ENCODE data around the gene DIRAS1. TPM values are rescaled to one million over a fixed set of nuclear protein-coding genes. Genes with fewer than 3 reads are reported as not detected.
"Not testable (repeated sequence)": the region's sequence is repeated elsewhere in the genome, so short reads cannot be mapped to it uniquely, and the experiment has no call there.

Gene DIRAS1
- total and polyA plus RNA-seq, 8 donors: 2.4 to 16.3 (median 3.4) TPM

GRCh38 chr19:2714531-2715269 is 6.5 kb downstream of the DIRAS1 start:
- ATAC-seq (no peak), FAIRE-seq (no peak), DNase-seq (peak in 2 of 6 donors; percentile 33 to 46)
- Histone ChIP-seq H3K4me3 (no peak overlapping the region), H3K36me3 (no peaks in the 10 kb centered on the region), H3K27me3 (no peaks in the 10 kb centered on the region), H3K9me3 (no peaks in the 10 kb centered on the region), H3K27ac (no peak overlapping the region), H3K4me1 (no peaks in the 10 kb centered on the region)
- 68 to 75% methylated on average over 15 to 16 of the region's 16 CpGs for WGBS, 2 donors
- no peak for TF ChIP-seq CTCF (IDR thresholded peaks at IDR 0.05)
- intact Hi-C loops (cut with DNase I): no loop called here

GRCh38 chr19:2714102-2714501 is 7.1 kb downstream of the DIRAS1 start:
- intact Hi-C loops (cut with DNase I); H3K27ac ChIP-seq; H3K4me1 ChIP-seq; ATAC-seq; H3K9me3 ChIP-seq; DNase-seq; H3K27me3 ChIP-seq; H3K36me3 ChIP-seq; FAIRE-seq; H3K4me3 ChIP-seq: not testable (repeated sequence)
- 64 to 75% methylated on average over 1 of the region's 1 CpG for WGBS, 2 donors

- ATAC-seq; DNase-seq; H3K4me3 ChIP-seq; intact Hi-C loops (cut with DNase I); H3K9me3 ChIP-seq; H3K27me3 ChIP-seq; H3K27ac ChIP-seq; FAIRE-seq; H3K36me3 ChIP-seq; H3K4me1 ChIP-seq: not testable (repeated sequence)
- WGBS, 2 donors: 88 to 96% methylated on average over 3 of the region's 3 CpGs
Measured at GRCh38 chr19:2713170-2713569, 8.0 kb downstream of the DIRAS1 start.

- no peak for FAIRE-seq
- no peak for TF ChIP-seq CTCF (IDR thresholded peaks at IDR 0.05)
- intact Hi-C loops (cut with DNase I): no loop called here
- 68 to 76% methylated on average over 5 of the region's 5 CpGs for WGBS, 2 donors
- Histone ChIP-seq H3K4me3 (no peak overlapping the region), H3K4me1 (no peaks in the 10 kb centered on the region), H3K27me3 (no peaks in the 10 kb centered on the region), H3K36me3 (no peaks in the 10 kb centered on the region), H3K9me3 (no peaks in the 10 kb centered on the region), H3K27ac (no peak overlapping the region)
- no peak for DNase-seq
- no peak for ATAC-seq
Measured at GRCh38 chr19:2711875-2712205, 9.3 kb downstream of the DIRAS1 start.

DNA sequence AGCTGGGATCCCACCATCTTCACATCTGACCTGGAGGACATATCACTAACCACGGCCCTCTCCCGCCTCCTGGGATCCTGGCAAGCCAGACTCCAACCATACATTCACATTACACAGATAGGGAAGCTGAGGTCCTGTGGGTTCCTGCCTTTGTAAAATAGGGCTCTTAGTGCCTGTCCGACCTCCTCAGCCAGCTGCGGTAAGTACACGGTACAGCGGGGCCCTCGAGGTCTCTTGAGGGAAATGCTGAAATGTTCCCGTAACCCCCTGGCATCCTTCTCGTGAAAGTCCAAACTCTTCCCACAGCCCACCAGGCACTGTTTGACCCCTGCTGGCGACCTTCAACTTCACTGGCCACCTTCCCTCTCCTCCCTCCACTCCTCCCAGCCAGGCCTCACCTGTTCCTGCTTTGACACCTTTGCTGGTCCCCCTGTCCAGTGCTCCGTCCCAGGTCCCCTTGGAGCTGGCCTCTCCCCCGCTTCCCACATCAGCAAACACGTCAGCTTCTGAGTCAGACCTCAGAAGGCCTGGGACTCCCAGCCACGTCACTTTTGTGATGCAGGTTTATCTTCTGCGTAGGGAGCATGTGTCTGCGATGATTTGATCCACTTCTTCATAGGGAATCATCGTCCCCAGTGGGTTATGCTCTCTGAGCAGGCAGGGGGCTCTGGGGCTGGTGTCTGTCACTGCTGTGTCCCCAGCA is 9.8 kb downstream of the DIRAS1 start:
- peak in 1 of 6 donors; percentile 27 for DNase-seq
- TF ChIP-seq CTCF (IDR thresholded peaks at IDR 0.05): no peak
- no peak for ATAC-seq
- H3K27me3 ChIP-seq: no peaks in the 10 kb centered on the region
- intact Hi-C loops (cut with DNase I): no loop called here
- no peaks in the 10 kb centered on the region for H3K4me1 ChIP-seq
- FAIRE-seq: no peak
- WGBS, 2 donors: 76 to 80% methylated on average over 17 of the region's 17 CpGs
- H3K9me3 ChIP-seq: no peaks in the 10 kb centered on the region
- H3K36me3 ChIP-seq: no peaks in the 10 kb centered on the region
- H3K4me3 ChIP-seq: no peak overlapping the region
- no peak overlapping the region for H3K27ac ChIP-seq

GRCh38 chr19:2706251-2706650 is 14.9 kb downstream of the DIRAS1 start:
- H3K4me1 ChIP-seq: no peaks in the 10 kb centered on the region
- no peak for TF ChIP-seq CTCF (IDR thresholded peaks at IDR 0.05)
- H3K9me3 ChIP-seq: no peaks in the 10 kb centered on the region
- DNase-seq: peak in 1 of 6 donors; percentile 5
- WGBS, 2 donors: 96 to 97% methylated on average over 5 of the region's 5 CpGs
- intact Hi-C loops (cut with DNase I): no loop called here
- ATAC-seq: no peak
- H3K27me3 ChIP-seq: no peaks in the 10 kb centered on the region
- H3K36me3 ChIP-seq: no peaks in the 10 kb centered on the region
- FAIRE-seq: no peak
- H3K4me3 ChIP-seq: no peak overlapping the region
- H3K27ac ChIP-seq: no peak overlapping the region
